OCI-M1 (cell line): ENCODE measurements around the gene LRRC56.

Experiments used
- DNase-seq: peaks from one replicate; lab custom pipeline; 2025; lab: John Stamatoyannopoulos, UW

LRRC56 gene

GRCh38 chr11:598005-598680 is 60.8 kb downstream of the LRRC56 start:
- DNase-seq: no peak

GRCh38 chr11:601573-602245 is 64.4 kb downstream of the LRRC56 start:
- no peak for DNase-seq

- DNase-seq: no peak
Observed at GRCh38 chr11:603154-603553, 65.8 kb downstream of the LRRC56 start.
